Thoracic aorta (tissue), 2 donors: ENCODE data around the gene CAGE1. TPM values are rescaled to one million over a fixed set of nuclear protein-coding genes. Genes with fewer than 3 reads are reported as not detected.

Experiments
- ATAC-seq: fragments of 150-250 bp; one replicate; pipeline ENCODE4 v1.8.0; 2017; ENCODE audit warnings: low read depth; ENCODE audit not compliant: insufficient number of reproducible peaks, low FRiP score
- DNase-seq: peaks from one replicate; pipeline ENCODE4 v3.0.0-alpha.2; 2020; ENCODE audit warnings: low spot score
- H3K27ac ChIP-seq, 2 donors: fragments of 200-600 bp; sonication (generic); 1 replicate in 1 of 2; 2 replicates in 1 of 2; pipeline ENCODE4 v1.5.1; 2016; ENCODE audit warnings: mild to moderate bottlenecking in 2 of 2, moderate library complexity in 2 of 2
- H3K27me3 ChIP-seq: fragments of 200-600 bp; sonication (generic); replicated peaks from 2 replicates; pipeline ENCODE4 v1.6.0; 2016; ENCODE audit warnings: mild to moderate bottlenecking; ENCODE audit not compliant: insufficient read depth
- H3K36me3 ChIP-seq: fragments of 200-600 bp; sonication (generic); one replicate; pipeline ENCODE4 v1.5.1; 2016
- H3K4me1 ChIP-seq, 2 donors: fragments of 200-600 bp; sonication (generic); 1 replicate in 1 of 2; 2 replicates in 1 of 2; pipeline versions ENCODE4 v1.5.1 to v1.6.0; 2016; ENCODE audit warnings: low read depth in 2 of 2, mild to moderate bottlenecking in 1 of 2; ENCODE audit not compliant: control insufficient read depth in 1 of 2
- H3K4me3 ChIP-seq: fragments of 200-600 bp; sonication (generic); 2 replicates; pipeline ENCODE4 v1.5.1; 2016; ENCODE audit warnings: mild to moderate bottlenecking
- H3K9me3 ChIP-seq: fragments of 200-600 bp; sonication (generic); 2 replicates; pipeline ENCODE4 v1.5.1; 2016
- CTCF ChIP-seq: fragments of 200-600 bp; sonication (generic); IDR thresholded peaks from one replicate; pipeline ENCODE4 v1.5.1; 2019; ENCODE audit warnings: antibody characterized with exemption
- total RNA-seq, 2 donors: library from RNA; depleted of rRNA; stranded (reverse); fragments of >200 nt; gene quantifications; one replicate each; pipeline versions ENCODE4 v1.1.0 to v1.2.3, GENCODE V29; 2016

CAGE1 gene
- total RNA-seq, 2 donors from 2014 or later = not detected

GRCh38 chr6:7432391-7433120, 43.0 kb upstream of the CAGE1 start:
- Histone ChIP-seq H3K4me1 (no peaks in the 10 kb centered on the region), H3K4me3 (no peak overlapping the region), H3K36me3 (no peaks in the 10 kb centered on the region), H3K27me3 (no peaks in the 10 kb centered on the region), H3K9me3 (no peaks in the 10 kb centered on the region), H3K27ac (no peak overlapping the region)
- TF ChIP-seq CTCF = no peak
- DNase-seq (no peak), ATAC-seq (no peak)

- Histone ChIP-seq H3K27ac (no peak overlapping the region), H3K9me3 (no peaks in the 10 kb centered on the region), H3K4me1 (no peaks in the 10 kb centered on the region), H3K4me3 (no peak overlapping the region), H3K36me3 (no peaks in the 10 kb centered on the region), H3K27me3 (no peaks in the 10 kb centered on the region)
- DNase-seq (no peak), ATAC-seq (no peak)
- TF ChIP-seq CTCF = no peak
Measured at GRCh38 chr6:7431674-7432390, 42.3 kb upstream of the CAGE1 start.

- Histone ChIP-seq H3K9me3 (no peaks in the 10 kb centered on the region), H3K4me3 (no peak overlapping the region), H3K4me1 (no peaks in the 10 kb centered on the region), H3K27ac (no peak overlapping the region), H3K36me3 (no peaks in the 10 kb centered on the region), H3K27me3 (no peaks in the 10 kb centered on the region)
- ATAC-seq (no peak), DNase-seq (no peak)
- TF ChIP-seq CTCF = no peak
Measured at GRCh38 chr6:7431313-7431673, 41.8 kb upstream of the CAGE1 start.

GRCh38 chr6:7426447-7427169, 37.1 kb upstream of the CAGE1 start:
- ATAC-seq = no peak
- no peak overlapping the region for H3K4me3 ChIP-seq
- no peaks in the 10 kb centered on the region for H3K27me3 ChIP-seq
- no peaks in the 10 kb centered on the region for H3K36me3 ChIP-seq
- TF ChIP-seq CTCF = no peak
- no peak for DNase-seq
- no peaks in the 10 kb centered on the region for H3K4me1 ChIP-seq
- H3K9me3 ChIP-seq = no peaks in the 10 kb centered on the region
- H3K27ac ChIP-seq = no peak overlapping the region

- Histone ChIP-seq H3K27me3 (no peaks in the 10 kb centered on the region), H3K4me3 (no peak overlapping the region), H3K27ac (no peak overlapping the region), H3K36me3 (no peaks in the 10 kb centered on the region), H3K9me3 (no peaks in the 10 kb centered on the region), H3K4me1 (no peaks in the 10 kb centered on the region)
- ATAC-seq = no peak
- TF ChIP-seq CTCF = no peak
- no peak for DNase-seq
Measured at GRCh38 chr6:7425808-7426190, 36.3 kb upstream of the CAGE1 start.
